ENCODE data around the gene RBM39.

The RBM39 gene

DNA sequence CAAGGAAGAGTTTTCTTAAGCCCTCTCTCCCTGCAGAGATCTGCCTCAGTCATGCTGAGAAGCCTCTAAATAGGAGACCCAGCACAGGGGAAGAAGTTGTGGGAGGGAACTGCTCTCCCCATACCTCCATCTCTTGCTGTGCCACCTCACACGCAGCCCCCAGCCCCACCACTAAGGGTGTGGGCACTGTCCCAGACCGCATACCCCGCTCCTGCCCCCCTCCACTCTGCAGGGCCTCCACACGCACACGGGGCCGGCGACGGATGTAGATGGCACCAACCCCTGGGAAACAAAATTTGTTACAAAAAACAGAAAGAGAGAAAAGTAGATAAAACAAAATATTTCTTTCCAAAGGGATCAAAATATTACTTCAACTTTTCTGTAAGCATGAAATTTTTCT is 67.1 kb downstream of the RBM39 start:
- no peak for DNase-seq (ENCODE audit: low read depth)

GRCh38 chr20:35673884-35674283 is 68.2 kb downstream of the RBM39 start:
- DNase-seq (ENCODE audit: low read depth) = no peak

GRCh38 chr20:35669681-35670080 is 72.4 kb downstream of the RBM39 start:
- no peak for DNase-seq (ENCODE audit: low read depth)

DNA sequence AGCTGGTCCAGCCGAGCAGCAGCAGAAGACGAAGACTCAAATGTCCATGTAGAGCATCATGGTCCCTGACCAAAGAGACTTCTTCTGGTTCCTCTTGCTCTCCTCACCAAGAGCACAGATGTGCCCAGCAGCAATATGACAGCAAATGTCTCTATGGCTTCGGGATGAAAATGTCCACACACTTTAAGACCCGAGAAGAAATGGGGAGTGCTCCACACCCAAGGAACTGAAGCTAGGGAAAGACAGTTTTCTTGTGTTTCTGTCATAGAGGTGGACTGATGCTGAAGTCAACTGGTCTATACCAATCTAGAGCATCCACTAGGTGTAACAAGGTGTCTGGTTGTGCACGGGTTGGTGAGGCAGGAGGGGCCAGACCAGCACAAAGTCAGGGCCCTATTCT is 72.8 kb downstream of the RBM39 start:
- DNase-seq (ENCODE audit: low read depth) = no peak

- DNase-seq (ENCODE audit: low read depth) = no peak
Measured at GRCh38 chr20:35665949-35666288, 76.1 kb downstream of the RBM39 start.

DNA sequence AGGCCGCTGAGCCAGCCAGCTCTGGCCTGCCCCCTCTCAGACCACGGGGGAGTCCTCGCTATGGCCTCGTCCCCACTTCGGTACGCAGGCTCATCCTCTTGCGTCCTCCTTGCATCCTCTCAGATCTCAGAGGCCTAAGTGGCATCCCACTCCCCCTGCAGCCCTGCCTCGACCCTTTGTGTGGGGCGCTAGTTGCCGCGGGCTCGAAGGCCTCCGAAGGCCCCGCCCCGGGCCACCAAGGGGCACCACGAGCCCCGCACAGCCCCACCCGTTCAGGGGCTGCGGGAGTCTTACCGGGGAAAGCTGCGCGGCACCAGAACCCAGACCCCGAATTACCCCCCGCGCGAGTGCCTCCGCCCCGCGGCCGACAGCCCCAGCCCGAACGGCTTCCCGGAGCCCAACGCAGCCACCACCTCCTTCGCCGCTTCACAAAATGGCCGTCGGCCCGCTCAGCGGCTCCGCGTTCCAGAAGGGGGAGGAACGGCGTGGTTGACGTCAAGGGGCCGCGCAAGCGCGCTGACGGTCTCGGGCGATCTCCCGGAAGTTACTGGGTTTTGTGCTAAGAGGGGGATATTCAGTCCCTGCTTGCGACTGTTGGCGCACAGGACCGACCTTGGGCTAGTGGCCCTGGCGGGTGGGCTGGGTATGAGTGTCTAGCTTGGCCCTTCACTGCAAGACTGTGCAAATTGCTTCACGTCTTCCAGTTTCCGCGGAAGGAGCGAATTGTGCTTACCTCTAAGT is 77.4 kb downstream of the RBM39 start, which contains the start of the genes CPNE1 and RBM12:
Gene CPNE1, minus strand, starts transcription at position 435 of the 741 bp plus-strand sequence. CDS start 31,977 bp downstream, outside the sequence.
Gene RBM12, minus strand, starts transcription at position 435 of the 741 bp plus-strand sequence. CDS start 9,578 bp downstream, outside the sequence.
- DNase-seq (ENCODE audit: low read depth) = peak; percentile 83

- peak; percentile 18 for DNase-seq (ENCODE audit: low read depth)
Measured at GRCh38 chr20:35663516-35664465, 78.3 kb downstream of the RBM39 start.

GRCh38 chr20:35662551-35662950 is 79.5 kb downstream of the RBM39 start:
- DNase-seq (ENCODE audit: low read depth) = no peak

- DNase-seq (ENCODE audit: low read depth) = no peak
Measured at GRCh38 chr20:35661908-35662307, 80.2 kb downstream of the RBM39 start.

GRCh38 chr20:35661053-35661452 is 81.0 kb downstream of the RBM39 start:
- no peak for DNase-seq (ENCODE audit: low read depth)

- no peak for DNase-seq (ENCODE audit: low read depth)
Measured at GRCh38 chr20:35660122-35660937, 81.7 kb downstream of the RBM39 start.

GRCh38 chr20:35657271-35657670 is 84.8 kb downstream of the RBM39 start:
- DNase-seq (ENCODE audit: low read depth) = no peak

GRCh38 chr20:35654415-35654814 is 87.6 kb downstream of the RBM39 start:
- no peak for DNase-seq (ENCODE audit: low read depth)

GRCh38 chr20:35653893-35654292 is 88.2 kb downstream of the RBM39 start:
- no peak for DNase-seq (ENCODE audit: low read depth)

Measured in stimulated activated CD8-positive, alpha-beta memory T cell treated with anti-CD3 and anti-CD28 coated beads, Interleukin-15, amount 100 ng/mL, for 24 hours (primary cell).